Parathyroid adenoma (tissue), 2 donors: Measurements from ENCODE around the gene MFF.

Source experiments
- H2AFZ ChIP-seq: fragments of 300-600 bp; sonication (generic); one replicate; pipeline ENCODE4 v1.7.0; 2017; ENCODE audit warnings: antibody characterized with exemption, mild to moderate bottlenecking
- H3K27ac ChIP-seq: fragments of 300-600 bp; sonication (generic); one replicate; pipeline ENCODE4 v1.7.0; 2017
- H3K27me3 ChIP-seq: fragments of 300-600 bp; sonication (generic); one replicate; pipeline ENCODE4 v1.7.0; 2017; ENCODE audit warnings: low read length; ENCODE audit not compliant: control insufficient read depth, insufficient read depth
- H3K36me3 ChIP-seq: fragments of 300-600 bp; sonication (generic); one replicate; pipeline ENCODE4 v1.7.0; 2017; ENCODE audit warnings: low read length; ENCODE audit not compliant: control insufficient read depth, insufficient read depth
- H3K4me1 ChIP-seq: fragments of 300-600 bp; sonication (generic); one replicate; pipeline ENCODE4 v1.7.0; 2017; ENCODE audit warnings: control low read depth
- H3K4me2 ChIP-seq: fragments of 300-600 bp; sonication (generic); one replicate; pipeline ENCODE4 v1.7.0; 2017; ENCODE audit warnings: low read length
- H3K4me3 ChIP-seq: fragments of 300-600 bp; sonication (generic); one replicate; pipeline ENCODE4 v1.7.0; 2017; ENCODE audit warnings: low read depth, low read length
- H3K79me2 ChIP-seq: fragments of 300-600 bp; sonication (generic); one replicate; pipeline ENCODE4 v1.7.0; 2017; ENCODE audit warnings: control low read depth
- H3K9ac ChIP-seq: fragments of 300-600 bp; sonication (generic); one replicate; pipeline ENCODE4 v1.7.0; 2017; ENCODE audit warnings: mild to moderate bottlenecking
- H3K9me3 ChIP-seq: fragments of 300-600 bp; sonication (generic); one replicate; pipeline ENCODE4 v1.7.0; 2017; ENCODE audit warnings: low read length; ENCODE audit not compliant: control insufficient read depth
- CTCF ChIP-seq: fragments of 300-600 bp; sonication (generic); IDR thresholded peaks from one replicate; pipeline ENCODE4 v1.7.0; 2017; ENCODE audit warnings: antibody characterized with exemption, mild to moderate bottlenecking
- donor health status: primary hyperparathyroidism.

Gene MFF

GRCh38 chr2:227317834-227318233, 7.2 kb upstream of the MFF start:
- TF ChIP-seq CTCF, result no peak
- no peaks in the 10 kb centered on the region for H3K27me3 ChIP-seq
- H3K27ac ChIP-seq, result no peak overlapping the region
- no peak overlapping the region for H3K4me2 ChIP-seq
- H3K4me3 ChIP-seq, result no peak overlapping the region
- H2AFZ ChIP-seq, result no peak overlapping the region
- H3K9me3 ChIP-seq, result no peaks in the 10 kb centered on the region
- H3K36me3 ChIP-seq, result no peaks in the 10 kb centered on the region
- no peaks in the 10 kb centered on the region for H3K79me2 ChIP-seq
- no peak overlapping the region for H3K9ac ChIP-seq
- no peaks in the 10 kb centered on the region for H3K4me1 ChIP-seq

DNA sequence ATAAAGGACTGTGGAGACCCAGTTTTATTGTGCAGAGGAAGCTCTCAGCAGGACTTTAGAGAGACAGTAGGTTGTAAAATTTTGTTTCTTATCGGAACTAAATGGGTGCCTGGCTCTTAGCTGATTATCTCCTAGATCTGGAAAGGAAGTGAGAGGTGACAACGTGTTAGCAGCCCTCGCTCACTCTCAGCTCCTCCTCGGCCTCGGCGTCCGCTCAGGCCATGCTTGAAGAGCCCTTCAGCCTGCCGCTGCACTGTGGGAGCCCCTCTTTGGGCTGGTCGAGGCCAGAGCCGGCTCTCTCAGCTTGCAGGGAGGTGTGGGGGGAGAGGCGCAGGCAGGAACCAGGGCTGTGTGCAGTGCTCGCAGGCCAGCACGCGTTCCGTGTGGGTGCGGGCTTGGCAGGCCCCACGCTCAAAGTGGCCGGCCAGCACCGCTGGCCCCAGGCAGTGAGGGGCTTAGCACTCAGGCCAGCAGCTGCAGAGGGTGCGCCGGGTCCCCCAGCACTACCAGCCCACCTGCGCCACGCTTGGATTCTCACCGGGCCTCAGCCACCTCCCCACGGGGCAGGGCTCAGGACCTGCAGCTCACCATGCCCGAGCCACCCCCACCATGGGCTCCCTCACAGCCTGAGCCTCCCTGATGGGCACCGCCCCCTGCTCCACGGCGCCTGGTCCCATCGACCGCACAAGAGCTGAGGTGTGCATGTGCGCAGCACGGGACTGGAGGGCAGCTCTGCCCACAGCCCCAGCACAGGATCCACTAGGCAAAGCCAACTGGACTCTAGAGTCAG, 4.6 kb upstream of the MFF start:
- H3K9me3 ChIP-seq, result no peaks in the 10 kb centered on the region
- no peak overlapping the region for H2AFZ ChIP-seq
- no peak for TF ChIP-seq CTCF
- H3K4me3 ChIP-seq, result no peak overlapping the region
- H3K9ac ChIP-seq, result no peak overlapping the region
- H3K27ac ChIP-seq, result no peak overlapping the region
- H3K79me2 ChIP-seq, result peaks cover 6% of the 10 kb centered on the region
- H3K4me2 ChIP-seq, result no peak overlapping the region
- H3K27me3 ChIP-seq, result no peaks in the 10 kb centered on the region
- no peaks in the 10 kb centered on the region for H3K4me1 ChIP-seq
- H3K36me3 ChIP-seq, result no peaks in the 10 kb centered on the region

DNA sequence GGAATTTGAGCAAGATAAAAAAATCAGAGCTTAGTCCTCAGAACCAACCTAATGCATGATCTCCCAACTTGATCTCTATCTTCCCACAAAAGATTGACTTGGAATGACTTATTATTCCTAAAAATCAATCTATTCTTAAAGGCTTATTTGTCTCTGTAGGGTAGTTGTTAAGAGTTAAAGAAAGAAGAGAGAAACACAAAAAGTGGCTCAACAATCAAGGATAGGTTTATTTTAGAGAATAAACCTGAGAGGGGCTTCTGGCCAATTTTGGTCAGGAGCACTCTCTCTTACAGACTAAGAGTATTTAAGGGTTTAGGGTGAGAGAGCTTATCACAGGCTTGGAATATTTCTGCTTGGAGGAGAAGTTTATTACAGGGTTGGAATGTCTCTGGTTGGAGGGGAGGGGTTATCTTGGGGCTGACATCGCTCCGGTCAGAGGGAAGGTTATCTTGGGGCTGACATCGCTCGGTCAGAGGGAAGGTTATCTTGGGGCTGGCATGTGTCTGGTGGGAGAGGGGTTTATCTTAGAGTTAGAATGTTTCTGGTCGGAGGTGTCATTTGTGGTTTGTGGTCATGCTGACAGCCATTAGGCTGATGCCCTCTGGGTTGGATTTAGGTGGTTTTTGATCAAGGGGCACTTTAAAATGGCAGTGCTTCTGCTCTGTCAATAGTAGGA, 2.4 kb upstream of the MFF start:
- no peak overlapping the region for H2AFZ ChIP-seq
- peaks cover 21% of the 10 kb centered on the region for H3K79me2 ChIP-seq
- no peak overlapping the region for H3K4me3 ChIP-seq
- H3K4me2 ChIP-seq, result no peak overlapping the region
- H3K36me3 ChIP-seq, result no peaks in the 10 kb centered on the region
- no peaks in the 10 kb centered on the region for H3K9me3 ChIP-seq
- TF ChIP-seq CTCF, result no peak
- no peak overlapping the region for H3K27ac ChIP-seq
- no peaks in the 10 kb centered on the region for H3K27me3 ChIP-seq
- H3K4me1 ChIP-seq, result peaks cover 8% of the 10 kb centered on the region
- no peak overlapping the region for H3K9ac ChIP-seq

DNA sequence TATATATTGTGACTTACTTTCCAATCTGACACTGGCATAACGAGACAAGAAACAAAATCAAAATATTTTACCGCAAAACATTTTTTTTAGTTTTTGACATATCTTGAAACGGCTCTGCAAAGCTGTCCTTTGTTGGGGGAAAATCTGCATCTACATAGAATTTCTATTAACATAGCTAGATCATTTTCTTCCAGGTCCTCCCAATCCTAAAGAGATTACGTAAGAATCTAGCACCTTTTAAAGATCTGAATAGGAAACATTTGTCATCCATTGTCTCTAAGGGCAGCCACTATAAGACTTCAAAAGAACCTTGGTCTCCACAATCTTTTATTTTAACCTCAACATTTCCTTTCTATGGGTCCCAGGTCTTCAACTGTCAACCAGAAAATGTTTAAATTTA, 1.2 kb upstream of the MFF start:
- Histone ChIP-seq H3K27me3 (no peaks in the 10 kb centered on the region), H3K36me3 (no peaks in the 10 kb centered on the region), H3K79me2 (peaks cover 23% of the 10 kb centered on the region), H3K9ac (no peak overlapping the region), H3K27ac (no peak overlapping the region), H2AFZ (no peak overlapping the region), H3K4me3 (no peak overlapping the region), H3K9me3 (no peaks in the 10 kb centered on the region), H3K4me1 (peaks cover 8% of the 10 kb centered on the region), H3K4me2 (no peak overlapping the region)
- TF ChIP-seq CTCF, result no peak
